ENCODE measurements around the gene TP63.

DNA sequence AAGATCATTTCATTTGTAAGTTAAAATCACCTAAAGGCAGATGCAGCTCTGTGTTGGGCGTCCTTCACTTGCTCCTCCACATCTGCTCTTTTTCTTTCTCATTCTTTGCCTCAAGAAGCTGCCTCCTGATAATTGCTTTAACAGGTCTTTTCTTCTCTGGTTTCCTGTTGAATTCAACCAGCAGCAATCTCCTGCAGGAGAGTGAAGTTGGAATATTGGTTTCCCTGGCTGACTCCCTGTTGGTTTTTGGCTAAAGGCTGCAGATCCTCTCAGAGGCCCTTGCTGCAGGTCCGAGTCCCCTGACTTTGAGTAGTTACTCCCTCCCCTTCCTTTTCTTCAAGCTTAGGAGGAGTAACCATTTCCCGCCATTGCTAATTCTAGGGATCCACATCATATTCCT is 4.2 kb downstream of the TP63 start:
- TF ChIP-seq CTCF (IDR thresholded peaks at IDR 0.05; ENCODE audit: insufficient read depth, low read length) (no peak), POLR2AphosphoS5 (IDR thresholded peaks at IDR 0.05; ENCODE audit: low read depth) (no peak), GABPA (IDR thresholded peaks at IDR 0.05; ENCODE audit: low read depth) (no peak)
- TF ChIP-seq, protein P1, sequence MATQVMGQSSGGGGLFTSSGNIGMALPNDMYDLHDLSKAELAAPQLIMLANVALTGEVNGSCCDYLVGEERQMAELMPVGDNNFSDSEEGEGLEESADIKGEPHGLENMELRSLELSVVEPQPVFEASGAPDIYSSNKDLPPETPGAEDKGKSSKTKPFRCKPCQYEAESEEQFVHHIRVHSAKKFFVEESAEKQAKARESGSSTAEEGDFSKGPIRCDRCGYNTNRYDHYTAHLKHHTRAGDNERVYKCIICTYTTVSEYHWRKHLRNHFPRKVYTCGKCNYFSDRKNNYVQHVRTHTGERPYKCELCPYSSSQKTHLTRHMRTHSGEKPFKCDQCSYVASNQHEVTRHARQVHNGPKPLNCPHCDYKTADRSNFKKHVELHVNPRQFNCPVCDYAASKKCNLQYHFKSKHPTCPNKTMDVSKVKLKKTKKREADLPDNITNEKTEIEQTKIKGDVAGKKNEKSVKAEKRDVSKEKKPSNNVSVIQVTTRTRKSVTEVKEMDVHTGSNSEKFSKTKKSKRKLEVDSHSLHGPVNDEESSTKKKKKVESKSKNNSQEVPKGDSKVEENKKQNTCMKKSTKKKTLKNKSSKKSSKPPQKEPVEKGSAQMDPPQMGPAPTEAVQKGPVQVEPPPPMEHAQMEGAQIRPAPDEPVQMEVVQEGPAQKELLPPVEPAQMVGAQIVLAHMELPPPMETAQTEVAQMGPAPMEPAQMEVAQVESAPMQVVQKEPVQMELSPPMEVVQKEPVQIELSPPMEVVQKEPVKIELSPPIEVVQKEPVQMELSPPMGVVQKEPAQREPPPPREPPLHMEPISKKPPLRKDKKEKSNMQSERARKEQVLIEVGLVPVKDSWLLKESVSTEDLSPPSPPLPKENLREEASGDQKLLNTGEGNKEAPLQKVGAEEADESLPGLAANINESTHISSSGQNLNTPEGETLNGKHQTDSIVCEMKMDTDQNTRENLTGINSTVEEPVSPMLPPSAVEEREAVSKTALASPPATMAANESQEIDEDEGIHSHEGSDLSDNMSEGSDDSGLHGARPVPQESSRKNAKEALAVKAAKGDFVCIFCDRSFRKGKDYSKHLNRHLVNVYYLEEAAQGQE (IDR thresholded peaks at IDR 0.05; ENCODE audit: insufficient replicate concordance, low read depth): no peak
